AG04449 (cell line): ENCODE results near the gene TXNDC11.

Experiments used
- CTCF ChIA-PET: fragments of 350-600 bp; formaldehyde crosslinking; extraction: SDS; loops from one replicate; lab custom pipeline; 2021; ENCODE audit warnings: antibody characterized with exemption; lab: Yijun Ruan, JAX
- POLR2A ChIA-PET: fragments of 400-600, 350-600 bp; formaldehyde crosslinking; extraction: SDS; loops from one replicate; lab custom pipeline; 2020; ENCODE audit warnings: antibody characterized with exemption, inconsistent platforms; lab: Yijun Ruan, JAX
- DNase-seq: peaks from one replicate; pipeline ENCODE4 v3.0.0-alpha.2; 2010; ENCODE audit warnings: low read depth, low spot score
- H3K4me3 ChIP-seq: 2 replicates; pipeline ENCODE4 v1.5.1; 2011; ENCODE audit warnings: low read depth, mild to moderate bottlenecking, control low read depth, low read length
- TF ChIP-seq, protein P1 (sequence below): IDR thresholded peaks from one replicate; pipeline ENCODE4 v1.5.1; 2011; ENCODE audit warnings: mild to moderate bottlenecking, moderate library complexity, low read length, control low read depth, inconsistent platforms; ENCODE audit not compliant: insufficient read depth; ENCODE audit errors: missing control alignments

Gene TXNDC11

DNA sequence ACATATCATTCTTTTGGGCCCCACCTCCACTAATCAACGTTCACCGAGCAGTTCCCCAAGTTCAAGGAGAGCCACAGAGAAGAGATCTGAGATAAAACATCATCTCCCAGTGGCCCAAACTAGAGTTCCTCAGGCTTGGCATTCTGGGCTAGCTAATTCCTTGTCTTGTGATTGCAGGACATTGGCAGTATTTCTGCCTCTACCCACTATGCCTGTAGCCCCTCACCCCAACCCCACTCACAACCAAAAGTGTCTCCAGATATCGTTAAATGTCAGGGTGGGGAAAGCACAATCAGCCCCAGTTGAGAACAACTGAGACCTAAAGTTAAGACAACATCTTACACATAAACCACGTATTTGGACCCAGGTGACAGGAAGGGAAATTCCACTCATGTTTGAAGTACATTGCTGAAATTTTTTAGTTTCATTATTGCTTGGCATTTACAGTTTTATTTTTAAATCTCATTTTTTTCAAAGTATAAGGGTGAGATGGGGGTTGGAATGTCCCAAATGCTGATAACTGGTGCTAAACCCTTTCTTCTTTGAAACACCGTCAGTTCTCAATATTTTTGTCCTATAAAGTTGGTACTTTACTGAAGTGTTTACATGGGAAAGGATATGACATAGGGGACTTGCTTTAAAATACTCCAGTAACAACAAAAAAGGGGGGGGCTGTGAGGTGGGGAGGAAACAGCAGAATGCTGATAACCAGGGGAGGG lies 40.8 kb upstream of the TXNDC11 start:
- DNase-seq, result no peak
- no peak overlapping the region for H3K4me3 ChIP-seq
- POLR2A ChIA-PET, result interaction anchor here (0.9 kb wide), 1 partner anchor 41 kb away, joined by 3 read pairs; the partner anchor contains the start of gene TXNDC11
- TF ChIP-seq, protein P1, sequence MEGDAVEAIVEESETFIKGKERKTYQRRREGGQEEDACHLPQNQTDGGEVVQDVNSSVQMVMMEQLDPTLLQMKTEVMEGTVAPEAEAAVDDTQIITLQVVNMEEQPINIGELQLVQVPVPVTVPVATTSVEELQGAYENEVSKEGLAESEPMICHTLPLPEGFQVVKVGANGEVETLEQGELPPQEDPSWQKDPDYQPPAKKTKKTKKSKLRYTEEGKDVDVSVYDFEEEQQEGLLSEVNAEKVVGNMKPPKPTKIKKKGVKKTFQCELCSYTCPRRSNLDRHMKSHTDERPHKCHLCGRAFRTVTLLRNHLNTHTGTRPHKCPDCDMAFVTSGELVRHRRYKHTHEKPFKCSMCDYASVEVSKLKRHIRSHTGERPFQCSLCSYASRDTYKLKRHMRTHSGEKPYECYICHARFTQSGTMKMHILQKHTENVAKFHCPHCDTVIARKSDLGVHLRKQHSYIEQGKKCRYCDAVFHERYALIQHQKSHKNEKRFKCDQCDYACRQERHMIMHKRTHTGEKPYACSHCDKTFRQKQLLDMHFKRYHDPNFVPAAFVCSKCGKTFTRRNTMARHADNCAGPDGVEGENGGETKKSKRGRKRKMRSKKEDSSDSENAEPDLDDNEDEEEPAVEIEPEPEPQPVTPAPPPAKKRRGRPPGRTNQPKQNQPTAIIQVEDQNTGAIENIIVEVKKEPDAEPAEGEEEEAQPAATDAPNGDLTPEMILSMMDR, result no peak
- CTCF ChIA-PET, result interaction anchor here (0.7 to 8.3 kb wide), 3 partner anchors 10 to 16 kb away, joined by 3 to 77 read pairs (median 3); partner anchors contain the start of gene ZC3H7A

DNA sequence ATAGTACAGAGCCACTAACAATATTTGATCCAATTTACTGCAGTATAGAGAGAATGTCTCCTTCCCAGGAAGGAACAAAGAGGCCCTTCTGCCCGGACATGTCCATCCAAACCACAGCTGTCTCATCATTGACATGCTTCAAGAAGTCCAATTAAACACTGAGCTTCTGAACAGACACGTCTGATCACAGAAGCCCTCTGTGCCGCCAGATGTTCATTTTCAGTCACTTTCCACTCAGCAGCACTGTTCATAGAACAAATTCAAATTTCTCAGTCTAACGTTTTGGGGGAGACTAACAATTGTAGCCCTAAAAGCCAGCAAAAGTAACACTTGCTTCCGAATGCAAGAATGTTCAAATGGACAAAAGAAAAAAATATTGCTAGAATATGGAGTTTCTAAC lies 39.1 kb upstream of the TXNDC11 start:
- no peak overlapping the region for H3K4me3 ChIP-seq
- CTCF ChIA-PET, result interaction anchor here (1.3 to 8.3 kb wide), 5 partner anchors 11 to 393 kb away, joined by 3 to 77 read pairs (median 4); partner anchors contain the start of gene ZC3H7A
- TF ChIP-seq, protein P1, result no peak
- POLR2A ChIA-PET, result interaction anchor here (1.6 kb wide), 1 partner anchor 16 kb away, joined by 10 read pairs; the partner anchor contains the start of gene ZC3H7A
- no peak for DNase-seq

DNA sequence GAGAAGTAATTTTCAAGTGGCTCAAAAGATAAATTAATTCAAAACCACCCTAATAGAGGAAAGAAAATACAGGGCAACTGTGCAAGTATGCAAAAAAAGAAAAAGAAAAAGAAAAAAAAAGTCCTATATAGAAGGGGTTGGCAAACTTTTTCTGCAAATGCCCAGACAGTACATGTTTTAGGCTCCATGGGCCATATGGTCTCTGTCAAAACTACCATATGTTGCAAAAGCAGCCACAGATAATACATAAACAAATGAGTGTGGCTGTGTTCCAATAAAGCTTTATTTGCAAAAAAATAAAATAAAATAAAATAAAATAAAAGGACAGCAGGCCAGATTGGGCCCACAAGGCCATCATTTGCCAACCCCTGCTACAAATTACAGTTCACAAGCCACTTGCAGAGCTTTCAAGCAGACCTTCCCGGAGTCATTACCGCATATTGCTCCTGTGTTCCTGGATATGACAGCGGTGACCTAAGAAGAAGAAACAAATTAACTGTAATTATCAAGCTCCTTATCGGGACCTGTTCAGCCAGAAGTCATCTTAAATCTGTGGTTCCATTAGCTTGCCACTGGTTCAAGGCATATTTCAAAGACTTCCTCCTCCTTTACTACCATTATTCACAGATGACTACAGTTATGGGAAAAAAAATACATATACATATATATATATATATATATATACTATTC lies 38.5 kb upstream of the TXNDC11 start:
- no peak for DNase-seq
- ChIA-PET POLR2A (interaction anchor here (1.6 kb wide), 1 partner anchor 17 kb away, joined by 10 read pairs; the partner anchor contains the start of gene ZC3H7A), CTCF (interaction anchor here (0.8 to 8.3 kb wide), 6 partner anchors 10 to 392 kb away, joined by 3 to 77 read pairs (median 4); partner anchors contain the start of gene ZC3H7A)
- H3K4me3 ChIP-seq, result no peak overlapping the region
- TF ChIP-seq, protein P1, result no peak

- TF ChIP-seq, protein P1, result no peak
- H3K4me3 ChIP-seq, result no peak overlapping the region
- ChIA-PET CTCF (interaction anchor here (1.2 kb wide), 1 partner anchor 19 kb away, joined by 3 read pairs; no protein-coding TSS in a partner anchor), POLR2A (interaction anchor here (0.6 kb wide), 1 partner anchor 54 kb away, joined by 3 read pairs; no protein-coding TSS in a partner anchor)
- DNase-seq, result no peak
Observed at GRCh38 chr16:11779074-11779473, 36.4 kb upstream of the TXNDC11 start.

DNA sequence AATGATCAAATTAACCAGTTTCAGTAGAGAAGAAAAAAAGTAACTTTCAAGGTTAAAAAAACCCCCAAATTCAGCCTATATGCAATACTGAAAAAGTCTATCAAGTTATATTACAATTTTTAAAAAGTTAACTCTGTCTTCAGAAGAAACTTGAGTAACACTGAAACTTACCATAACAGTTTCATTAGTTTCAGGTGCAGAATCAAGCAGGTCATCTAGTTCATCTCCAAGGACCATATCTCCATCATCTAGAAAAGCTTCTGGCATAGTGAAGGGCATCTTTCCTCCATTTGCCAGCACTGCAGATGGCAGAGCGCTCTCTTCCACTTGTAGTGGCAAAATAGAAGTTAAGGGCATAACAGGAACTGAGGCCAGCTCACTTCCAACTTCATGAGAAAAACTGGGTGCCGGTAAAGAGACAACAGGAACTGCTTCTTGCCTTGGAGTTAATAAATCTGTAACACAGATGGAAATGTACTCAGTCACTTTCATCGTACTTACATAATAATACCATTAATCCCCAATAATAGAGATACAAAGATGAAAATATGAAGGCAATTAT lies 31.5 kb upstream of the TXNDC11 start:
- DNase-seq, result no peak
- no peak overlapping the region for H3K4me3 ChIP-seq
- CTCF ChIA-PET, result interaction anchor here (1.4 kb wide), 1 partner anchor 9 kb away, joined by 3 read pairs; no protein-coding TSS in a partner anchor
- TF ChIP-seq, protein P1, result no peak
- POLR2A ChIA-PET, result no interaction called here
